GM12872 (cell line): ENCODE data around the gene CD99L2.

ENCODE experiments used
- TF ChIP-seq, protein P1 (sequence below): IDR thresholded peaks from 3 replicates; pipeline ENCODE4 v1.5.1; 2011; ENCODE audit warnings: low read depth, mild to moderate bottlenecking, low read length, moderate library complexity; ENCODE audit not compliant: insufficient read depth

CD99L2 gene

DNA sequence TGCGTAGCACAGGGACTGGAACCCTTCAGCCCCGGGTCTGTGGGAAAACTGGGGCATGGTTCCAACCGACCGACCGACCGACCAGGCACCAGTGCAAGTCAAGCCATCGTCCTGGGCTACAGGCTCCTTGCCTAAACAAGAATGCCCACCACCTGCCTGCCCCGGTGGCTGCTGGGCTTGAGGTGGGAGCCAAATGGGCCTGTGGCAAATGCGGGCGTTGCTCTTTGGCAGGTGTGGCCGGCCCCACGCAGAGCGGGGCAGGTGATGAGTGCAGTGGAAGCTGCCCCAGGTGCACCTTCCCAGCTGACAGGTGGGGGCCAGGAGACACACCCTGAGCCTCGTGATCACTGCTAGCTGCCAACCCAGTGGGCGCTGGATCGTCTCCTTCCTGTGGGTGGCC is 127.4 kb downstream of the CD99L2 start:
- TF ChIP-seq, protein P1, sequence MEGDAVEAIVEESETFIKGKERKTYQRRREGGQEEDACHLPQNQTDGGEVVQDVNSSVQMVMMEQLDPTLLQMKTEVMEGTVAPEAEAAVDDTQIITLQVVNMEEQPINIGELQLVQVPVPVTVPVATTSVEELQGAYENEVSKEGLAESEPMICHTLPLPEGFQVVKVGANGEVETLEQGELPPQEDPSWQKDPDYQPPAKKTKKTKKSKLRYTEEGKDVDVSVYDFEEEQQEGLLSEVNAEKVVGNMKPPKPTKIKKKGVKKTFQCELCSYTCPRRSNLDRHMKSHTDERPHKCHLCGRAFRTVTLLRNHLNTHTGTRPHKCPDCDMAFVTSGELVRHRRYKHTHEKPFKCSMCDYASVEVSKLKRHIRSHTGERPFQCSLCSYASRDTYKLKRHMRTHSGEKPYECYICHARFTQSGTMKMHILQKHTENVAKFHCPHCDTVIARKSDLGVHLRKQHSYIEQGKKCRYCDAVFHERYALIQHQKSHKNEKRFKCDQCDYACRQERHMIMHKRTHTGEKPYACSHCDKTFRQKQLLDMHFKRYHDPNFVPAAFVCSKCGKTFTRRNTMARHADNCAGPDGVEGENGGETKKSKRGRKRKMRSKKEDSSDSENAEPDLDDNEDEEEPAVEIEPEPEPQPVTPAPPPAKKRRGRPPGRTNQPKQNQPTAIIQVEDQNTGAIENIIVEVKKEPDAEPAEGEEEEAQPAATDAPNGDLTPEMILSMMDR, result no peak

DNA sequence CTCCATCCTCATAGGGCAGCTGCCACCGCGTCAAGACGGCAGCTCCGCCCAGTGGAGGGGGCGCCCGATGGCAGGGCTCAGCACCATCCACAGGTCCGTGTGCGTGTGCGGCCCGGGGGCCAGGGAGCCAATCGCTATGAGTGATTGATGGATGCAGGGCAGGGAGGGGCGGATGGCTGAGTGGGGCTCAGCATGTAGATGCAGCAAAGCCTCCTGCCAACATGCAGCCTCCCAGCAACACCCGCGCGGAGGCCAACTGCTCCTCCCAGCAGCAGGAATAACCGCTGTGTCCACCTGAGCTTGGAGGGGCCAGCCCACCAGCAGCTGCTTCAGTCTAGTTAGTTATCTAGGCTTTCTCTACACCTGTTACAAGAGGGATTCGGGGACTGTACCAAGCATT is 127.8 kb downstream of the CD99L2 start:
- TF ChIP-seq, protein P1, result no peak

DNA sequence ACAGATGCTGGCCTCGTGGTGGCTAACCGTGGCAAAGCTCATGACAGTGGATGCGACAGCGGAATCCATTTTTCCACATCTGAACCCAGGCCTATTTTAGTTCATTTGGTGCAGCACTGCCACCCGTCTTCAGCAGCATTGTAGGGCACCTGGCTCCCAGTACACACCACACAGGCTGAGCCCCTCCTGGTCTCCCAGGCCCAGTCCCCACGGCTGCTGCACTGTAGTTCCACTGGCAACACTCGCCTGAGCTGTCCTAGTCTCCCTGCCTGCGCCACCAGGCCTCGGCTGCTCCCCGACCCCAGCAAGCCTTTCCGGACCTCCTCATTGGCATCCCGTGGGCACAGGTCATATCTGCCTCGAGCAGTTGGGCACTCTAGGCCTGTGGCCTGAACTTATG is 129.1 kb downstream of the CD99L2 start:
- TF ChIP-seq, protein P1, result no peak

DNA sequence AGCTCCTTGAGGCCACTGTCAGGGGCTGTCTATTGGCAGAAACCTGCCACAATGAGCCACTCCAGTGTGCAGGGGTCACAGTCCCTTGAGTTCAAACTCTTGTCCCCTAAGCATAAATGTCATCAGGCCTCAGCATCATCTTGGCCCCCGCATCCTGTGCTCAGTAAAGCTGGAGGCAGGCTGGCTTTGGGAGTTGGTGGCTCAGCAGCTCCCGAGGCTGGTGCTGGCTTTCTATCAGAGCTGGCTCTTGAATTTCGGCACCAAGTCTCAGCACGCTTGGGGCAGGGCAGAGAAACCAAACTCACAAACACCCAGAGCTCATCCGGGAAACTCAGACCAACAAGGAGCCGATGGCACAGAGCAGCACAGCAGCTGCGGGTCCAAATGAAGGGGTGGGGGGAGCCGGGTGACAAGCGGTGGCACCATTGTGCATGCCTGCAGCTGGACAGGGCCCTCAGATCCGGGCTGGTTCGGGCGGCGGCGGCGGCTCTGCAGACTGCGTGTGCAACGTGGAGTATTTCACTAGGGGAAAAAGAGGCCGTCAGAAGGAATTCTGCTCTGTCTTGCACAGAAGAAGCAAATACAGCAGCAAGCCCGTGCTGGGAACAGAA is 129.8 kb downstream of the CD99L2 start:
- TF ChIP-seq, protein P1, result no peak

DNA sequence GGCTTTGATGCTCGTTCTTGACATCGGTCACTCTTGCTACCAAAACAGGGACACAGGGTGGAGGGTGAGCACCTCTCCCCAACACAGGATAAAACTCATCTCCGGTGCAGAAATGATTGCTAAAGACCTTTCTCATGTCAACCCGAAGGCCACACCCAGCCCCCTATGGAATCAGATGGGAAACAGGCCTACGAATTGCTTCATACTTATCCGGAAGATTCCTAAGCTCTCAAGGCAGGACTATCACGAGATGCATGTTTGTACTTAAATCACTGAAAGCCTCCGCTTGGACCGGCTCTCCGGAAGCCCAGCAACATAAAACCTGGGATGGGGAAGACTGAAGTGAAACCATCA is 130.4 kb downstream of the CD99L2 start:
- TF ChIP-seq, protein P1, result no peak

DNA sequence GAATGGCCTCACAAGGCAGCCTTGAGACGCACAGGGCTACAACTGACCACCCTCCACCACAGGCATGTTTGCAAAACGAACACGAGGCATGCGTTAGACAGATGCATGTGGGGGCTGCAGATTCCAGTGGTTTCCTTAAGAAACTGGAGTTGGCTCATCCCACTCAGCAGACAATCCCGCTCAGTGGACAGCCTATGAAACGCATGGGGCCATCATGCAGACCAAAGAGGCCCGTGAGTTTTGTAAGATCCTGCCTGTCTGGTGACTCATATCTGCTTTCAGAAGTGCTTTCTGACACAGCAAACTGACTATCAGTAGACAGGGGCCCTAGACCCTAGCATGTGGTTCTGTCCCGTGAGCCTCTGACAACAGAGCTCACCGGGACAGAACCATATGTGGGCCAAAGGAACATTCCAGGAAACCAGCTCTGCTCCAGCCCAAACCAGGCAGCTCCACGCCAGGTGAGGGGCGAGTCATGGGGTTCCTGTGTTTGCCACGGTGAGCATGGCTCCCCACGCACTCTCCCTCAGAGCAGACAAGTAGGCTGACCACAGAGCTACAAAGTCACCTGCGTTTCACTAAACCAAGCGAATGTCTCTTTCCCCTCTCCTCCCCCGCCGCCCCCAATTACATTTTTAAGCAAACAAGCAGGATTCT is 130.9 kb downstream of the CD99L2 start:
- TF ChIP-seq, protein P1, result no peak

DNA sequence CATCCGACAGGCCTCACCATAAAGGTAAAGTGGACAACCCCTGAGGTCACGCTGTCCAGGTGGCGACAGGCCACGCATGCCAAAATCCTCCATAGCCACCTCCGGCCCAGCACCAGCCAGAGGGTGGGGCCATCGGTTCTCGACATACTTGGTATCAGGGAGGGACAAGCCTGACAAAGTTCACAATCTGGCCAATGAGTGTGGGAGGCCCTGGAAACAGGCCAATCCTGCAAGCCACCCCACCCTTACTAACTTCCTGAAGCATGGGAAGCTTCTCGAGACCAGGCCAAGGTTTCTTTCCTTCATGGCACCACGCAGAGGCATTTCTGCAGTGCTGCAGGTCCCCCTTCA is 131.4 kb downstream of the CD99L2 start:
- TF ChIP-seq, protein P1, result no peak
